ENCODE results near the gene ABCC8. TPM values are rescaled to one million over a fixed set of nuclear protein-coding genes. Genes with fewer than 3 reads are reported as not detected.

Gene ABCC8
- not detected in 2 replicates for total RNA-seq

GRCh38 chr11:17476317-17477083, at the start of gene ABCC8:
ABCC8 (minus strand) TSS chr11:17476845; CDS start chr11:17476776, 69 bp downstream.

GRCh38 chr11:17388609-17389210, 87.9 kb downstream of the ABCC8 start, which contains the start of gene KCNJ11:
KCNJ11 (minus strand) TSS chr11:17388659; CDS start chr11:17388091, 568 bp downstream.

GRCh38 chr11:17351510-17352176, 125.0 kb downstream of the ABCC8 start, which contains the start of gene NCR3LG1:
NCR3LG1 (plus strand) TSS chr11:17351800; CDS start chr11:17351970, 170 bp downstream.

Other genes starting within 250 kb of the ABCC8 start
- gene NUCB2, start 200.1 kb downstream of the ABCC8 start, total RNA-seq, result 29.6 and 31.5 TPM in 2 replicates
- 2.6 and 2.9 TPM in 2 replicates for gene NCR3LG1, start 125.0 kb downstream of the ABCC8 start, total RNA-seq
- gene KCNJ11, start 88.2 kb downstream of the ABCC8 start, total RNA-seq, result 0.24 and 0.43 TPM in 2 replicates
- gene USH1C, start 67.6 kb upstream of the ABCC8 start, total RNA-seq, result 0.96 TPM in 1 of 2 replicates, not detected in the other
- under 0.01 TPM in 1 of 2 replicates, not detected in the other for gene OTOG, start 70.4 kb upstream of the ABCC8 start, total RNA-seq
- gene MYOD1, start 242.7 kb upstream of the ABCC8 start, total RNA-seq, result not detected in 2 replicates